Measurements from ENCODE around the gene FMN1. TPM values are rescaled to one million over a fixed set of nuclear protein-coding genes. Genes with fewer than 3 reads are reported as not detected.

The FMN1 gene
- total RNA-seq, 2 donors from 2014 or later, result 13.7 to 17.1 TPM

- DNase-seq (no peak), ATAC-seq (no peak)
- H3K27me3 ChIP-seq, result no peaks in the 10 kb centered on the region
- intact Hi-C loops (cut with DNase I), result no loop called here
- no peak overlapping the region for H3K4me3 ChIP-seq
- WGBS, 2 donors, result 64 to 75% methylated on average over 4 of the region's 4 CpGs
- H3K4me1 ChIP-seq, result no peaks in the 10 kb centered on the region
- TF ChIP-seq CTCF (IDR thresholded peaks at IDR 0.05), result no peak
- no peak for TF ChIP-seq POLR2A (IDR thresholded peaks at IDR 0.05)
- H3K36me3 ChIP-seq (replicated peaks in 1 of 2; ENCODE audit: insufficient read depth in 1 of 2, low read depth in 2 of 2), result no peaks in the 10 kb centered on the region
- no peaks in the 10 kb centered on the region for H3K9me3 ChIP-seq
- no peak overlapping the region for H3K27ac ChIP-seq
Measured at GRCh38 chr15:33182278-33182905, 12.1 kb downstream of the FMN1 start.

GRCh38 chr15:33179874-33180273 lies 14.6 kb downstream of the FMN1 start:
- H3K27me3 ChIP-seq, result no peaks in the 10 kb centered on the region
- TF ChIP-seq POLR2A (IDR thresholded peaks at IDR 0.05) (no peak), CTCF (IDR thresholded peaks at IDR 0.05) (no peak)
- 83 to 84% methylated on average over 5 of the region's 5 CpGs for WGBS, 2 donors
- H3K36me3 ChIP-seq (replicated peaks in 1 of 2; ENCODE audit: insufficient read depth in 1 of 2, low read depth in 2 of 2), result no peaks in the 10 kb centered on the region
- DNase-seq, result no peak
- no peak for ATAC-seq
- H3K4me1 ChIP-seq, result no peaks in the 10 kb centered on the region
- intact Hi-C loops (cut with DNase I), result no loop called here
- H3K9me3 ChIP-seq, result no peaks in the 10 kb centered on the region
- no peak overlapping the region for H3K4me3 ChIP-seq
- H3K27ac ChIP-seq, result no peak overlapping the region

- DNase-seq (no peak), ATAC-seq (no peak)
- Histone ChIP-seq H3K27me3 (no peaks in the 10 kb centered on the region), H3K36me3 (replicated peaks in 1 of 2; ENCODE audit: insufficient read depth in 1 of 2, low read depth in 2 of 2) (no peaks in the 10 kb centered on the region), H3K4me1 (peaks cover 11% of the 10 kb centered on the region), H3K9me3 (no peaks in the 10 kb centered on the region), H3K27ac (no peak overlapping the region), H3K4me3 (no peak overlapping the region)
- 87 to 91% methylated on average over 2 of the region's 2 CpGs for WGBS, 2 donors
- intact Hi-C loops (cut with DNase I), result no loop called here
- TF ChIP-seq POLR2A (IDR thresholded peaks at IDR 0.05) (no peak), CTCF (IDR thresholded peaks at IDR 0.05) (no peak)
Measured at GRCh38 chr15:33171202-33171601, 23.3 kb downstream of the FMN1 start.

GRCh38 chr15:33169625-33170024 lies 24.9 kb downstream of the FMN1 start:
- Histone ChIP-seq H3K4me1 (peaks cover 11% of the 10 kb centered on the region), H3K36me3 (replicated peaks in 1 of 2; ENCODE audit: insufficient read depth in 1 of 2, low read depth in 2 of 2) (no peaks in the 10 kb centered on the region), H3K27me3 (no peaks in the 10 kb centered on the region), H3K27ac (no peak overlapping the region), H3K4me3 (no peak overlapping the region), H3K9me3 (no peaks in the 10 kb centered on the region)
- TF ChIP-seq CTCF (IDR thresholded peaks at IDR 0.05) (no peak), POLR2A (IDR thresholded peaks at IDR 0.05) (no peak)
- DNase-seq, result no peak
- no peak for ATAC-seq
- intact Hi-C loops (cut with DNase I), result no loop called here
- 84 to 92% methylated on average over 3 of the region's 3 CpGs for WGBS, 2 donors

GRCh38 chr15:33168444-33168843 lies 26.1 kb downstream of the FMN1 start:
- H3K9me3 ChIP-seq, result no peaks in the 10 kb centered on the region
- no peak for TF ChIP-seq POLR2A (IDR thresholded peaks at IDR 0.05)
- TF ChIP-seq CTCF (IDR thresholded peaks at IDR 0.05), result no peak
- peaks cover 11% of the 10 kb centered on the region for H3K4me1 ChIP-seq
- DNase-seq, result no peak
- no peaks in the 10 kb centered on the region for H3K36me3 ChIP-seq (replicated peaks in 1 of 2; ENCODE audit: insufficient read depth in 1 of 2, low read depth in 2 of 2)
- 60 to 66% methylated on average over 2 of the region's 2 CpGs for WGBS, 2 donors
- ATAC-seq, result no peak
- H3K27me3 ChIP-seq, result no peaks in the 10 kb centered on the region
- intact Hi-C loops (cut with DNase I), result no loop called here
- H3K4me3 ChIP-seq, result no peak overlapping the region
- H3K27ac ChIP-seq, result no peak overlapping the region

All from body of pancreas (tissue), 4 donors.